ENCODE data around the gene CCDC9.
"Not testable (repeated sequence)": the region's sequence is repeated elsewhere in the genome, so short reads cannot be mapped to it uniquely, and the experiment has no call there.

CCDC9 gene

GRCh38 chr19:47261946-47262793 is 5.8 kb downstream of the CCDC9 start:
- not testable (repeated sequence) for DNase-seq

- DNase-seq: no peak
Observed at GRCh38 chr19:47264629-47265028, 8.3 kb downstream of the CCDC9 start.

- no peak for DNase-seq
Observed at GRCh38 chr19:47266401-47266941, 10.1 kb downstream of the CCDC9 start.

- DNase-seq: no peak
Observed at GRCh38 chr19:47267350-47267759, 11.0 kb downstream of the CCDC9 start.

- DNase-seq: no peak
Observed at GRCh38 chr19:47268028-47268427, 11.7 kb downstream of the CCDC9 start.

GRCh38 chr19:47269596-47269995 is 13.3 kb downstream of the CCDC9 start:
- no peak for DNase-seq

GRCh38 chr19:47270408-47270807 is 14.1 kb downstream of the CCDC9 start:
- no peak for DNase-seq

- no peak for DNase-seq
Observed at GRCh38 chr19:47271949-47272348, 15.6 kb downstream of the CCDC9 start.

- DNase-seq: no peak
Observed at GRCh38 chr19:47272448-47273312, 16.4 kb downstream of the CCDC9 start.

GRCh38 chr19:47273313-47274070 is 17.2 kb downstream of the CCDC9 start:
- peak; percentile 90 for DNase-seq

GRCh38 chr19:47274071-47274890 is 18.0 kb downstream of the CCDC9 start, which contains the start of gene INAFM1:
TSS of gene INAFM1 (plus strand) at chr19:47274885. CDS start at chr19:47274920, 35 bp downstream.
- DNase-seq: peak; percentile 100

GRCh38 chr19:47274891-47275761 is 18.8 kb downstream of the CCDC9 start:
- DNase-seq: no peak

GRCh38 chr19:47275791-47276461 is 19.6 kb downstream of the CCDC9 start:
- no peak for DNase-seq

- DNase-seq: not testable (repeated sequence)
Observed at GRCh38 chr19:47276513-47276912, 20.2 kb downstream of the CCDC9 start.

- peak; percentile 60 for DNase-seq
Observed at GRCh38 chr19:47280183-47280797, 24.0 kb downstream of the CCDC9 start.

- no peak for DNase-seq
Observed at GRCh38 chr19:47283405-47284059, 27.2 kb downstream of the CCDC9 start.

- no peak for DNase-seq
Observed at GRCh38 chr19:47284324-47284899, 28.1 kb downstream of the CCDC9 start.

GRCh38 chr19:47296036-47296435 is 39.7 kb downstream of the CCDC9 start:
- DNase-seq: peak; percentile 60

GRCh38 chr19:47300867-47301266 is 44.5 kb downstream of the CCDC9 start:
- not testable (repeated sequence) for DNase-seq

Data from activated T-cell treated with anti-CD3 and anti-CD28 coated beads, Interleukin-2, amount 50 U/mL, for 1 hour (primary cell).